ENCODE results near the gene AMPD1.

Gene AMPD1

GRCh38 chr1:114694540-114695310, 621 bp downstream of the AMPD1 start:
- TF ChIP-seq MYC (IDR thresholded peaks at IDR 0.05; ENCODE audit: low read depth, low read length): no peak
- no peak for TF ChIP-seq CTCF (IDR thresholded peaks at IDR 0.05; ENCODE audit: low read depth, low read length)
- no peak for TF ChIP-seq POLR2A (IDR thresholded peaks at IDR 0.05; ENCODE audit: extremely low read depth, insufficient read length)
- TF ChIP-seq MAX (IDR thresholded peaks at IDR 0.05; ENCODE audit: low read depth, low read length): no peak
- H3K4me3 ChIP-seq (ENCODE audit: low read depth, low read length): no peak overlapping the region
- no peak for DNase-seq (ENCODE audit: low read depth)

GRCh38 chr1:114692947-114693346, 2.4 kb downstream of the AMPD1 start:
- H3K4me3 ChIP-seq (ENCODE audit: low read depth, low read length): no peak overlapping the region
- TF ChIP-seq MAX (IDR thresholded peaks at IDR 0.05; ENCODE audit: low read depth, low read length) (no peak), MYC (IDR thresholded peaks at IDR 0.05; ENCODE audit: low read depth, low read length) (no peak)
- DNase-seq (ENCODE audit: low read depth): no peak

GRCh38 chr1:114691061-114691460, 4.3 kb downstream of the AMPD1 start:
- TF ChIP-seq CTCF (IDR thresholded peaks at IDR 0.05; ENCODE audit: low read depth, low read length) (no peak), MAX (IDR thresholded peaks at IDR 0.05; ENCODE audit: low read depth, low read length) (no peak), MYC (IDR thresholded peaks at IDR 0.05; ENCODE audit: low read depth, low read length) (no peak), POLR2A (IDR thresholded peaks at IDR 0.05; ENCODE audit: extremely low read depth, insufficient read length) (no peak)
- no peak overlapping the region for H3K4me3 ChIP-seq (ENCODE audit: low read depth, low read length)
- DNase-seq (ENCODE audit: low read depth): no peak

GRCh38 chr1:114690148-114690547, 5.2 kb downstream of the AMPD1 start:
- TF ChIP-seq MYC (IDR thresholded peaks at IDR 0.05; ENCODE audit: low read depth, low read length) (no peak), MAX (IDR thresholded peaks at IDR 0.05; ENCODE audit: low read depth, low read length) (no peak), POLR2A (IDR thresholded peaks at IDR 0.05; ENCODE audit: extremely low read depth, insufficient read length) (no peak), CTCF (IDR thresholded peaks at IDR 0.05; ENCODE audit: low read depth, low read length) (no peak)
- no peak for DNase-seq (ENCODE audit: low read depth)
- no peak overlapping the region for H3K4me3 ChIP-seq (ENCODE audit: low read depth, low read length)

GRCh38 chr1:114688526-114688925, 6.8 kb downstream of the AMPD1 start:
- no peak overlapping the region for H3K4me3 ChIP-seq (ENCODE audit: low read depth, low read length)
- TF ChIP-seq MAX (IDR thresholded peaks at IDR 0.05; ENCODE audit: low read depth, low read length) (no peak), CTCF (IDR thresholded peaks at IDR 0.05; ENCODE audit: low read depth, low read length) (no peak), POLR2A (IDR thresholded peaks at IDR 0.05; ENCODE audit: extremely low read depth, insufficient read length) (no peak)
- no peak for DNase-seq (ENCODE audit: low read depth)

- TF ChIP-seq MYC (IDR thresholded peaks at IDR 0.05; ENCODE audit: low read depth, low read length): no peak
- TF ChIP-seq MAX (IDR thresholded peaks at IDR 0.05; ENCODE audit: low read depth, low read length): no peak
- no peak for TF ChIP-seq CTCF (IDR thresholded peaks at IDR 0.05; ENCODE audit: low read depth, low read length)
- TF ChIP-seq POLR2A (IDR thresholded peaks at IDR 0.05; ENCODE audit: extremely low read depth, insufficient read length): no peak
- no peak overlapping the region for H3K4me3 ChIP-seq (ENCODE audit: low read depth, low read length)
- DNase-seq (ENCODE audit: low read depth): no peak
Measured at GRCh38 chr1:114685851-114686250, 9.5 kb downstream of the AMPD1 start.
